Measurements from ENCODE around the gene NCK2. TPM values are rescaled to one million over a fixed set of nuclear protein-coding genes. Genes with fewer than 3 reads are reported as not detected.

The NCK2 gene
- total RNA-seq, 1 donor from 2014 or later = 92.5 TPM

- Mint-ChIP-seq H3K27me3 (peaks cover 21% of the 10 kb centered on the region), H3K36me3 (ENCODE audit: insufficient read depth) (peaks cover 2% of the 10 kb centered on the region), H3K27ac (no peak overlapping the region), H3K9me3 (ENCODE audit: low read depth) (no peaks in the 10 kb centered on the region), H3K4me1 (ENCODE audit: low read depth) (peaks cover 2% of the 10 kb centered on the region), H3K4me3 (ENCODE audit: low read depth) (no peak overlapping the region)
- TF ChIP-seq CTCF (IDR thresholded peaks at IDR 0.05; ENCODE audit: unreplicated experiment) = no peak
- DNase-seq (ENCODE audit: low spot score, unreplicated experiment) = no peak
Measured at GRCh38 chr2:105721991-105722511, 22.7 kb upstream of the NCK2 start.

GRCh38 chr2:105722726-105723297 lies 21.9 kb upstream of the NCK2 start:
- Mint-ChIP-seq H3K27ac (no peak overlapping the region), H3K4me3 (ENCODE audit: low read depth) (no peak overlapping the region), H3K9me3 (ENCODE audit: low read depth) (no peaks in the 10 kb centered on the region), H3K36me3 (ENCODE audit: insufficient read depth) (peaks cover 2% of the 10 kb centered on the region), H3K27me3 (peaks cover 21% of the 10 kb centered on the region), H3K4me1 (ENCODE audit: low read depth) (no peaks in the 10 kb centered on the region)
- DNase-seq (ENCODE audit: low spot score, unreplicated experiment) = no peak
- TF ChIP-seq CTCF (IDR thresholded peaks at IDR 0.05; ENCODE audit: unreplicated experiment) = no peak

- DNase-seq (ENCODE audit: low spot score, unreplicated experiment) = no peak
- H3K27ac Mint-ChIP-seq = no peak overlapping the region
- TF ChIP-seq CTCF (IDR thresholded peaks at IDR 0.05; ENCODE audit: unreplicated experiment) = no peak
- H3K4me3 Mint-ChIP-seq (ENCODE audit: low read depth) = no peak overlapping the region
- H3K27me3 Mint-ChIP-seq = peaks cover 19% of the 10 kb centered on the region
- H3K4me1 Mint-ChIP-seq (ENCODE audit: low read depth) = no peaks in the 10 kb centered on the region
- H3K9me3 Mint-ChIP-seq (ENCODE audit: low read depth) = no peaks in the 10 kb centered on the region
- peaks cover 2% of the 10 kb centered on the region for H3K36me3 Mint-ChIP-seq (ENCODE audit: insufficient read depth)
Measured at GRCh38 chr2:105723431-105723830, 21.3 kb upstream of the NCK2 start.

DNA sequence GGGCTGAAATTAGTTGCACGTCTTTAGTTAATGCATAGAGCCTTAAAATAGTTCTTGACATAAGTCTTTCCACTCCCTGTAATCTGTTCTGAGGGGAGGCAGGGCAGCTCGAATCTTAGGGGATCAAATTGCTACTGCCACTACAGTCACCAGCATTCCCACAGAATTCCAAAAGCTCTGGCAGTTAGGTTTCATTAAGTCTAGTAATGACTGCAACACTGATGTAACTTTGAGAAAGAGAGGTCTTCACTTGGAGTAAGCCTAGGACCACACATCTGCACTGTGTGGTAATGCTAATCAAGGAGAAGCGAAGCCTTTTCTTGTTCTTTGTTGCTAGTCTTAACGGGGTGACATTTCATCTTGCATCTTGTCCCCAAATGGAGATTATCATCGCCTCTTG lies 19.3 kb upstream of the NCK2 start:
- Mint-ChIP-seq H3K36me3 (ENCODE audit: insufficient read depth) (peaks cover 2% of the 10 kb centered on the region), H3K9me3 (ENCODE audit: low read depth) (peaks cover 5% of the 10 kb centered on the region), H3K27me3 (peaks cover 12% of the 10 kb centered on the region), H3K27ac (no peak overlapping the region), H3K4me1 (ENCODE audit: low read depth) (no peaks in the 10 kb centered on the region), H3K4me3 (ENCODE audit: low read depth) (no peak overlapping the region)
- no peak for TF ChIP-seq CTCF (IDR thresholded peaks at IDR 0.05; ENCODE audit: unreplicated experiment)
- DNase-seq (ENCODE audit: low spot score, unreplicated experiment) = no peak

GRCh38 chr2:105730170-105730569 lies 14.5 kb upstream of the NCK2 start:
- no peak for DNase-seq (ENCODE audit: low spot score, unreplicated experiment)
- Mint-ChIP-seq H3K4me3 (ENCODE audit: low read depth) (no peak overlapping the region), H3K4me1 (ENCODE audit: low read depth) (no peaks in the 10 kb centered on the region), H3K36me3 (ENCODE audit: insufficient read depth) (peaks cover 2% of the 10 kb centered on the region), H3K27me3 (peaks cover 13% of the 10 kb centered on the region), H3K27ac (no peak overlapping the region), H3K9me3 (ENCODE audit: low read depth) (peaks cover 7% of the 10 kb centered on the region)
- TF ChIP-seq CTCF (IDR thresholded peaks at IDR 0.05; ENCODE audit: unreplicated experiment) = no peak
